ENCODE measurements around the gene NR1H4.

The NR1H4 gene

GRCh38 chr12:100512692-100513091 is 39.0 kb downstream of the NR1H4 start:
- intact Hi-C loops (cut with DNase I; ENCODE audit: low total_unique reads): no loop called here
- Histone ChIP-seq H3K4me3 (no peak overlapping the region), H3K27ac (no peak overlapping the region), H3K36me3 (no peaks in the 10 kb centered on the region), H3K4me1 (no peaks in the 10 kb centered on the region), H3K27me3 (no peaks in the 10 kb centered on the region), H3K9me3 (no peaks in the 10 kb centered on the region)
- DNase-seq: no peak
- TF ChIP-seq, protein P1, sequence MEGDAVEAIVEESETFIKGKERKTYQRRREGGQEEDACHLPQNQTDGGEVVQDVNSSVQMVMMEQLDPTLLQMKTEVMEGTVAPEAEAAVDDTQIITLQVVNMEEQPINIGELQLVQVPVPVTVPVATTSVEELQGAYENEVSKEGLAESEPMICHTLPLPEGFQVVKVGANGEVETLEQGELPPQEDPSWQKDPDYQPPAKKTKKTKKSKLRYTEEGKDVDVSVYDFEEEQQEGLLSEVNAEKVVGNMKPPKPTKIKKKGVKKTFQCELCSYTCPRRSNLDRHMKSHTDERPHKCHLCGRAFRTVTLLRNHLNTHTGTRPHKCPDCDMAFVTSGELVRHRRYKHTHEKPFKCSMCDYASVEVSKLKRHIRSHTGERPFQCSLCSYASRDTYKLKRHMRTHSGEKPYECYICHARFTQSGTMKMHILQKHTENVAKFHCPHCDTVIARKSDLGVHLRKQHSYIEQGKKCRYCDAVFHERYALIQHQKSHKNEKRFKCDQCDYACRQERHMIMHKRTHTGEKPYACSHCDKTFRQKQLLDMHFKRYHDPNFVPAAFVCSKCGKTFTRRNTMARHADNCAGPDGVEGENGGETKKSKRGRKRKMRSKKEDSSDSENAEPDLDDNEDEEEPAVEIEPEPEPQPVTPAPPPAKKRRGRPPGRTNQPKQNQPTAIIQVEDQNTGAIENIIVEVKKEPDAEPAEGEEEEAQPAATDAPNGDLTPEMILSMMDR (IDR thresholded peaks at IDR 0.05): no peak

- TF ChIP-seq, protein P1 (IDR thresholded peaks at IDR 0.05): no peak
- intact Hi-C loops (cut with DNase I; ENCODE audit: low total_unique reads): no loop called here
- Histone ChIP-seq H3K4me1 (no peaks in the 10 kb centered on the region), H3K36me3 (no peaks in the 10 kb centered on the region), H3K27me3 (no peaks in the 10 kb centered on the region), H3K4me3 (no peak overlapping the region), H3K27ac (no peak overlapping the region), H3K9me3 (no peaks in the 10 kb centered on the region)
- DNase-seq: no peak
Measured at GRCh38 chr12:100515968-100516367, 42.3 kb downstream of the NR1H4 start.

DNA sequence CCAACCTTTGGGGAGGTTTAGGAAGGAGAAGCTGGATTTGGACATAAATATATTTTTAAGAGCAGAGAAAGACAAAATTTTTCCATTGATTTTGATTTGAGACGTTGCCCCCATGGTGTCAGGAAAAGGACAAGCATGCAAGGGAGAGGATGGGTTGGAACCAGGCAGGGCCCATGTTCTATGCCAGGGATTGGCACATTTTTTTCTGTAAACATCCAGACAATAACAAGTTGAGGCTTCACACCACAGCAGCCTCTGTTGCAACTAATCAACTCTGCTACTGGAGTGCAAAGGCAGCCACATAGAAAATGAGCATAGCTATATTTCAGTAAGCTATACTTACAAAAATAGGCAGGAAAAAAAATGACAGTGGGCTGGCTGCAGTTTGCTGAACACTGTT is 44.7 kb downstream of the NR1H4 start:
- no peaks in the 10 kb centered on the region for H3K36me3 ChIP-seq
- H3K4me3 ChIP-seq: no peak overlapping the region
- TF ChIP-seq, protein P1 (IDR thresholded peaks at IDR 0.05): no peak
- intact Hi-C loops (cut with DNase I; ENCODE audit: low total_unique reads): no loop called here
- DNase-seq: no peak
- H3K27ac ChIP-seq: no peak overlapping the region
- no peaks in the 10 kb centered on the region for H3K4me1 ChIP-seq
- H3K9me3 ChIP-seq: no peaks in the 10 kb centered on the region
- H3K27me3 ChIP-seq: no peaks in the 10 kb centered on the region

- no peak overlapping the region for H3K27ac ChIP-seq
- TF ChIP-seq, protein P1 (IDR thresholded peaks at IDR 0.05): no peak
- H3K4me3 ChIP-seq: no peak overlapping the region
- no peak for DNase-seq
- H3K9me3 ChIP-seq: no peaks in the 10 kb centered on the region
- no peaks in the 10 kb centered on the region for H3K36me3 ChIP-seq
- peaks cover 0 to 3% of the 10 kb centered on the region in 2 donors for H3K27me3 ChIP-seq
- no peaks in the 10 kb centered on the region for H3K4me1 ChIP-seq
- intact Hi-C loops (cut with DNase I; ENCODE audit: low total_unique reads): no loop called here
Measured at GRCh38 chr12:100520048-100520769, 46.5 kb downstream of the NR1H4 start.

DNA sequence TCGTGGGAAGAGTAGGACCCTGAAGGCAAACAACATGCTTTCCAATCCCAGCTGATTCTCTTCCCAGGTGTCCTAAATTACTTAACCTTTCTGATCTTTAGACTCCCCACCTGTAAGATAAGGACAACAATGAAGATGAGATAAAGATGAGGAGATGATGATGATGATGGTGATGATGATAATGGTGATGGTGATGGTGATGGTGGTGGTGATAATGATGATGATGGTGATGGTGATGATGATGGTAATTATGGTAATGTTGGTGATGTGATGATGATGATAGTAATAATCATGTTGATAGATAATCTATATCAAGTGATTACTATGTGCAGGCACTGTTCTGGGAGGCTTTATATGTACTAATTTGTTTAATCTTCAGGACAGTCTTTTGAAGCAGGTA is 48.3 kb downstream of the NR1H4 start:
- H3K9me3 ChIP-seq: no peaks in the 10 kb centered on the region
- H3K4me3 ChIP-seq: no peak overlapping the region
- no peak for DNase-seq
- H3K27ac ChIP-seq: no peak overlapping the region
- H3K4me1 ChIP-seq: no peaks in the 10 kb centered on the region
- H3K27me3 ChIP-seq: peaks cover 0 to 3% of the 10 kb centered on the region in 2 donors
- TF ChIP-seq, protein P1 (IDR thresholded peaks at IDR 0.05): no peak
- intact Hi-C loops (cut with DNase I; ENCODE audit: low total_unique reads): no loop called here
- H3K36me3 ChIP-seq: no peaks in the 10 kb centered on the region
